Measurements from ENCODE around the gene MIPOL1. TPM values are rescaled to one million over a fixed set of nuclear protein-coding genes. Genes with fewer than 3 reads are reported as not detected.

Gene MIPOL1
- total and polyA plus RNA-seq, 2 experiments from 2014 or later = 16.6 to 24.8 TPM

DNA sequence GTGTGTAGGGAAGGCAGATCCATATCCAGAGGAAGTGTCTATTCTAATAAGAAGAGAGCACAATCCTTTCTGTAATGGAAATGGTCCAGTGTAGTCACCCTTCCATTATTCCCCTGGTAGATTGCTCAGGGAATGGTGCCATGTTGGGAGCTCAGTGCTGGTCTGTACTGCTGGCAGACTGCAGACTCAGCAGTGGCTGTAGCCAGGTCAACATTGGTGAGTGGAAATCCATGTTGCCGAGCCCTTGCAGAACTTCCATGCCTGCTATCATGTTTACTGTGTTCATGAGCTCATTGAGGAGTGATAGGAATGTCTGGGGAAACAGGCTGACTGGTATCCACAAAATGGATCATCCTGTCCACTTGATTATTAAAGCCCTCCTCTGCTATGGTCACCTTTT is 128.7 kb downstream of the MIPOL1 start:
- Mint-ChIP-seq H3K4me1 (no peaks in the 10 kb centered on the region), H3K36me3 (ENCODE audit: low read depth) (peaks cover 8% of the 10 kb centered on the region; the same call in 1 of the 3 replicates), H3K27ac (no peak overlapping the region), H3K27me3 (ENCODE audit: insufficient read depth, low read depth, poor library complexity) (no peaks in the 10 kb centered on the region), H3K4me3 (no peak overlapping the region), H3K9me3 (peaks cover 3% of the 10 kb centered on the region; the same call in 1 of the 3 replicates)
- Histone ChIP-seq H3K4me2 (no peak overlapping the region), H3K9me2 (ENCODE audit: insufficient read depth) (no peaks in the 10 kb centered on the region), H3F3A (replicated peaks; ENCODE audit: low read depth) (no peaks in the 10 kb centered on the region), H3K36me3 (ENCODE audit: insufficient read depth) (no peaks in the 10 kb centered on the region), H4K20me1 (replicated peaks; ENCODE audit: insufficient read depth) (no peaks in the 10 kb centered on the region), H2AFZ (no peak overlapping the region), H3K4me1 (ENCODE audit: insufficient read depth) (no peaks in the 10 kb centered on the region), H3K27ac (ENCODE audit: low read depth) (no peak overlapping the region), H3K79me2 (replicated peaks; ENCODE audit: insufficient read depth) (no peaks in the 10 kb centered on the region), H3K27me3 (ENCODE audit: insufficient read depth) (no peaks in the 10 kb centered on the region), H3K4me3 (no peak overlapping the region)
- ATAC-seq = no peak
- TF ChIP-seq, protein P1, sequence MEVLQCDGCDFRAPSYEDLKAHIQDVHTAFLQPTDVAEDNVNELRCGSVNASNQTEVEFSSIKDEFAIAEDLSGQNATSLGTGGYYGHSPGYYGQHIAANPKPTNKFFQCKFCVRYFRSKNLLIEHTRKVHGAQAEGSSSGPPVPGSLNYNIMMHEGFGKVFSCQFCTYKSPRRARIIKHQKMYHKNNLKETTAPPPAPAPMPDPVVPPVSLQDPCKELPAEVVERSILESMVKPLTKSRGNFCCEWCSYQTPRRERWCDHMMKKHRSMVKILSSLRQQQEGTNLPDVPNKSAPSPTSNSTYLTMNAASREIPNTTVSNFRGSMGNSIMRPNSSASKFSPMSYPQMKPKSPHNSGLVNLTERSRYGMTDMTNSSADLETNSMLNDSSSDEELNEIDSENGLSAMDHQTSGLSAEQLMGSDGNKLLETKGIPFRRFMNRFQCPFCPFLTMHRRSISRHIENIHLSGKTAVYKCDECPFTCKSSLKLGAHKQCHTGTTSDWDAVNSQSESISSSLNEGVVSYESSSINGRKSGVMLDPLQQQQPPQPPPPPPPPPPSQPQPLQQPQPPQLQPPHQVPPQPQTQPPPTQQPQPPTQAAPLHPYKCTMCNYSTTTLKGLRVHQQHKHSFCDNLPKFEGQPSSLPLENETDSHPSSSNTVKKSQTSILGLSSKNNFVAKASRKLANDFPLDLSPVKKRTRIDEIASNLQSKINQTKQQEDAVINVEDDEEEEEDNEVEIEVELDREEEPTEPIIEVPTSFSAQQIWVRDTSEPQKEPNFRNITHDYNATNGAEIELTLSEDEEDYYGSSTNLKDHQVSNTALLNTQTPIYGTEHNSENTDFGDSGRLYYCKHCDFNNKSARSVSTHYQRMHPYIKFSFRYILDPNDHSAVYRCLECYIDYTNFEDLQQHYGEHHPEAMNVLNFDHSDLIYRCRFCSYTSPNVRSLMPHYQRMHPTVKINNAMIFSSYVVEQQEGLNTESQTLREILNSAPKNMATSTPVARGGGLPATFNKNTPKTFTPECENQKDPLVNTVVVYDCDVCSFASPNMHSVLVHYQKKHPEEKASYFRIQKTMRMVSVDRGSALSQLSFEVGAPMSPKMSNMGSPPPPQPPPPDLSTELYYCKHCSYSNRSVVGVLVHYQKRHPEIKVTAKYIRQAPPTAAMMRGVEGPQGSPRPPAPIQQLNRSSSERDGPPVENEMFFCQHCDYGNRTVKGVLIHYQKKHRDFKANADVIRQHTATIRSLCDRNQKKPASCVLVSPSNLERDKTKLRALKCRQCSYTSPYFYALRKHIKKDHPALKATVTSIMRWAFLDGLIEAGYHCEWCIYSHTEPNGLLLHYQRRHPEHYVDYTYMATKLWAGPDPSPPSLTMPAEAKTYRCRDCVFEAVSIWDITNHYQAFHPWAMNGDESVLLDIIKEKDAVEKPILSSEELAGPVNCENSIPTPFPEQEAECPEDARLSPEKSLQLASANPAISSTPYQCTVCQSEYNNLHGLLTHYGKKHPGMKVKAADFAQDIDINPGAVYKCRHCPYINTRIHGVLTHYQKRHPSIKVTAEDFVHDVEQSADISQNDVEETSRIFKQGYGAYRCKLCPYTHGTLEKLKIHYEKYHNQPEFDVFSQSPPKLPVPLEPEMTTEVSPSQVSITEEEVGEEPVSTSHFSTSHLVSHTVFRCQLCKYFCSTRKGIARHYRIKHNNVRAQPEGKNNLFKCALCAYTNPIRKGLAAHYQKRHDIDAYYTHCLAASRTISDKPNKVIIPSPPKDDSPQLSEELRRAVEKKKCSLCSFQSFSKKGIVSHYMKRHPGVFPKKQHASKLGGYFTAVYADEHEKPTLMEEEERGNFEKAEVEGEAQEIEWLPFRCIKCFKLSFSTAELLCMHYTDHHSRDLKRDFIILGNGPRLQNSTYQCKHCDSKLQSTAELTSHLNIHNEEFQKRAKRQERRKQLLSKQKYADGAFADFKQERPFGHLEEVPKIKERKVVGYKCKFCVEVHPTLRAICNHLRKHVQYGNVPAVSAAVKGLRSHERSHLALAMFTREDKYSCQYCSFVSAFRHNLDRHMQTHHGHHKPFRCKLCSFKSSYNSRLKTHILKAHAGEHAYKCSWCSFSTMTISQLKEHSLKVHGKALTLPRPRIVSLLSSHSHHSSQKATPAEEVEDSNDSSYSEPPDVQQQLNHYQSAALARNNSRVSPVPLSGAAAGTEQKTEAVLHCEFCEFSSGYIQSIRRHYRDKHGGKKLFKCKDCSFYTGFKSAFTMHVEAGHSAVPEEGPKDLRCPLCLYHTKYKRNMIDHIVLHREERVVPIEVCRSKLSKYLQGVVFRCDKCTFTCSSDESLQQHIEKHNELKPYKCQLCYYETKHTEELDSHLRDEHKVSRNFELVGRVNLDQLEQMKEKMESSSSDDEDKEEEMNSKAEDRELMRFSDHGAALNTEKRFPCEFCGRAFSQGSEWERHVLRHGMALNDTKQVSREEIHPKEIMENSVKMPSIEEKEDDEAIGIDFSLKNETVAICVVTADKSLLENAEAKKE (CRISPR knock-in tag; IDR thresholded peaks at IDR 0.05) = no peak
- TF ChIP-seq, protein P2, sequence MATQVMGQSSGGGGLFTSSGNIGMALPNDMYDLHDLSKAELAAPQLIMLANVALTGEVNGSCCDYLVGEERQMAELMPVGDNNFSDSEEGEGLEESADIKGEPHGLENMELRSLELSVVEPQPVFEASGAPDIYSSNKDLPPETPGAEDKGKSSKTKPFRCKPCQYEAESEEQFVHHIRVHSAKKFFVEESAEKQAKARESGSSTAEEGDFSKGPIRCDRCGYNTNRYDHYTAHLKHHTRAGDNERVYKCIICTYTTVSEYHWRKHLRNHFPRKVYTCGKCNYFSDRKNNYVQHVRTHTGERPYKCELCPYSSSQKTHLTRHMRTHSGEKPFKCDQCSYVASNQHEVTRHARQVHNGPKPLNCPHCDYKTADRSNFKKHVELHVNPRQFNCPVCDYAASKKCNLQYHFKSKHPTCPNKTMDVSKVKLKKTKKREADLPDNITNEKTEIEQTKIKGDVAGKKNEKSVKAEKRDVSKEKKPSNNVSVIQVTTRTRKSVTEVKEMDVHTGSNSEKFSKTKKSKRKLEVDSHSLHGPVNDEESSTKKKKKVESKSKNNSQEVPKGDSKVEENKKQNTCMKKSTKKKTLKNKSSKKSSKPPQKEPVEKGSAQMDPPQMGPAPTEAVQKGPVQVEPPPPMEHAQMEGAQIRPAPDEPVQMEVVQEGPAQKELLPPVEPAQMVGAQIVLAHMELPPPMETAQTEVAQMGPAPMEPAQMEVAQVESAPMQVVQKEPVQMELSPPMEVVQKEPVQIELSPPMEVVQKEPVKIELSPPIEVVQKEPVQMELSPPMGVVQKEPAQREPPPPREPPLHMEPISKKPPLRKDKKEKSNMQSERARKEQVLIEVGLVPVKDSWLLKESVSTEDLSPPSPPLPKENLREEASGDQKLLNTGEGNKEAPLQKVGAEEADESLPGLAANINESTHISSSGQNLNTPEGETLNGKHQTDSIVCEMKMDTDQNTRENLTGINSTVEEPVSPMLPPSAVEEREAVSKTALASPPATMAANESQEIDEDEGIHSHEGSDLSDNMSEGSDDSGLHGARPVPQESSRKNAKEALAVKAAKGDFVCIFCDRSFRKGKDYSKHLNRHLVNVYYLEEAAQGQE (IDR thresholded peaks at IDR 0.05; ENCODE audit: unreplicated experiment) = no peak
- TF ChIP-seq EZH2 (IDR thresholded peaks at IDR 0.05; ENCODE audit: low read depth, unreplicated experiment) (no peak), ZNF331 (CRISPR knock-in tag; IDR thresholded peaks at IDR 0.05; ENCODE audit: low read depth) (no peak), POLR2AphosphoS5 (IDR thresholded peaks at IDR 0.05; ENCODE audit: low read depth) (no peak), JUNB (IDR thresholded peaks at IDR 0.05; ENCODE audit: unreplicated experiment) (no peak), STAT1 (IDR thresholded peaks at IDR 0.05; ENCODE audit: unreplicated experiment) (no peak), ZNF114 (CRISPR knock-in tag; IDR thresholded peaks at IDR 0.05) (no peak), EZH2phosphoT487 (IDR thresholded peaks at IDR 0.05; ENCODE audit: unreplicated experiment) (no peak), CREB1 (CRISPR knock-in tag; IDR thresholded peaks at IDR 0.05; ENCODE audit: low read depth) (no peak), NANOG (IDR thresholded peaks at IDR 0.05; ENCODE audit: borderline replicate concordance) (no peak)
- TF ChIP-seq, protein P3, sequence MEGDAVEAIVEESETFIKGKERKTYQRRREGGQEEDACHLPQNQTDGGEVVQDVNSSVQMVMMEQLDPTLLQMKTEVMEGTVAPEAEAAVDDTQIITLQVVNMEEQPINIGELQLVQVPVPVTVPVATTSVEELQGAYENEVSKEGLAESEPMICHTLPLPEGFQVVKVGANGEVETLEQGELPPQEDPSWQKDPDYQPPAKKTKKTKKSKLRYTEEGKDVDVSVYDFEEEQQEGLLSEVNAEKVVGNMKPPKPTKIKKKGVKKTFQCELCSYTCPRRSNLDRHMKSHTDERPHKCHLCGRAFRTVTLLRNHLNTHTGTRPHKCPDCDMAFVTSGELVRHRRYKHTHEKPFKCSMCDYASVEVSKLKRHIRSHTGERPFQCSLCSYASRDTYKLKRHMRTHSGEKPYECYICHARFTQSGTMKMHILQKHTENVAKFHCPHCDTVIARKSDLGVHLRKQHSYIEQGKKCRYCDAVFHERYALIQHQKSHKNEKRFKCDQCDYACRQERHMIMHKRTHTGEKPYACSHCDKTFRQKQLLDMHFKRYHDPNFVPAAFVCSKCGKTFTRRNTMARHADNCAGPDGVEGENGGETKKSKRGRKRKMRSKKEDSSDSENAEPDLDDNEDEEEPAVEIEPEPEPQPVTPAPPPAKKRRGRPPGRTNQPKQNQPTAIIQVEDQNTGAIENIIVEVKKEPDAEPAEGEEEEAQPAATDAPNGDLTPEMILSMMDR (conservative IDR thresholded peaks at IDR 0.05; ENCODE audit: low read depth in 2 of 2) = no peak
- TF ChIP-seq, protein P4, sequence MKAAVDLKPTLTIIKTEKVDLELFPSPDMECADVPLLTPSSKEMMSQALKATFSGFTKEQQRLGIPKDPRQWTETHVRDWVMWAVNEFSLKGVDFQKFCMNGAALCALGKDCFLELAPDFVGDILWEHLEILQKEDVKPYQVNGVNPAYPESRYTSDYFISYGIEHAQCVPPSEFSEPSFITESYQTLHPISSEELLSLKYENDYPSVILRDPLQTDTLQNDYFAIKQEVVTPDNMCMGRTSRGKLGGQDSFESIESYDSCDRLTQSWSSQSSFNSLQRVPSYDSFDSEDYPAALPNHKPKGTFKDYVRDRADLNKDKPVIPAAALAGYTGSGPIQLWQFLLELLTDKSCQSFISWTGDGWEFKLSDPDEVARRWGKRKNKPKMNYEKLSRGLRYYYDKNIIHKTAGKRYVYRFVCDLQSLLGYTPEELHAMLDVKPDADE (IDR thresholded peaks at IDR 0.05) = no peak
- DNase-seq (ENCODE audit: low spot score) = no peak

Measured in GM23338 (cell line).